Measurements from ENCODE around the gene HOXA5.

The HOXA5 gene

DNA sequence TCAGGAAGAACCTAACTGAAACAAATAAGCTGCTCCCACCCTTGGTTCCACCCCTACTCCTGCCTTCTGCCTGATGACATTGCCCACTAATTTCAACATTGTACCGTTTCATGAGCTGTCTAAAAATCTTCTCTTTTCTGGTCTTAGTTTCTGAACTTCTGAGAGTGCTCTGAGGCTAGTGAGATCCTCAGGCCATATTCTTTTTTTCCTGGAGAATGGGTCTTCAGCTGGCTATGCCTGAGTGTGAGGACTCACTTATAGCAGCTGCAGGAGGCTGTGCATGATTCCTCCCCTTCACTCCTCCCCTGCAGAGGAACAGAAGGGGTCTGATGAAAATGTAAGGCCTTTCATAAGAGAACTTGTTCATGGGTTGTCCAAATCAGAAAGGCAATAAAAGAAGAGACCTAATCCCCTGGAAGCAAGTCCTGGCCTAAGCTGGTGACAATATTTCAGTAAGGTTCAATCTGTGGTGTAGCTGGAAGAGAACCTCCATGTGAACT lies 24.0 kb downstream of the HOXA5 start:
- no peak for DNase-seq (ENCODE audit: low spot score)

DNA sequence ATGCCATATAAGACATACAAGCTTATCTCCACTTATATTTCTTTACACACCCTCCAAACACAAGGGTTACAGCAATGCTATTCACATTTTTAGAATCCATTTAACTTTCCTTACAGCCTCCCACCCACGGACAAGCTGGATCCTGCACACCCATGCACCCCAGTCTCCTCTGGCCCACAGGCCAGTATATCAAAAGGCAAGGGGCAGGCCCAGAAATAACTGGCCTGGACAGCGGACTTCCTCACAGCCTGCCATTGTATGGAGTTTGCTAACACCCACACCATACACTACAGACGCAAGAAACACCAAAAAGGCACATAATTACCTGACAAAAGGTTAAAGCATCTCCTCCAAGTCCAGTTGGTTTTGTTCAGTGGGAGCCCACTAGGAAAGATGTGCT lies 24.9 kb downstream of the HOXA5 start:
- no peak for DNase-seq (ENCODE audit: low spot score)

DNA sequence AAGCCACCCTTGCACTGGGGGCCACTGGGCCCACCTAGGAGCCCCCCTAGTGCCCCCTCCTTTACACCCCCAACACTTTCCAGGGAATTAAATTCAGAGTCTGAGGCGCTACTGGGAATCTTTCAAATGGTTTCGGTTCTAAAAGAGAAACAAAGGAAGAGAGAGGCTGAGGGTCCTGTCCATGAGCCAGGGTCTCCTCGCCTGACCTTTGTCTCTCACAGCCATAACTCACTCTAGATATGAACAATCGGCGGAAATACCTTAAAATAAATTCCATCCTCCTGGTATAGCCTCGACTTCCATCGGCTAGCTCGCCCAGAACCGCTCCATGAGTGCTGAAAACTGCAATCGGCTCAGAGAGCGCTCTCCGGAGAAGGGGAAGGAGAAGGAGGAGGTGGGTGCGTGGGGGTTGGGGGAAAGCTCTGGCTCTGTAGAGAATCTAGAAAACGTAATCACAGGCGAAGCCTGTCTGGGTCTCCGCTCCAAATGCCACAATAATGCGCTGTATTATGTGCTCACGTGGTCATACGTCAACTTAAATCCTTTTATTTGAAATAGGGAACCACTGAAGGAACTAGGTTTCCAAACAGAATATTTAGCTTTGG lies 25.5 kb downstream of the HOXA5 start:
- no peak for DNase-seq (ENCODE audit: low spot score)

DNA sequence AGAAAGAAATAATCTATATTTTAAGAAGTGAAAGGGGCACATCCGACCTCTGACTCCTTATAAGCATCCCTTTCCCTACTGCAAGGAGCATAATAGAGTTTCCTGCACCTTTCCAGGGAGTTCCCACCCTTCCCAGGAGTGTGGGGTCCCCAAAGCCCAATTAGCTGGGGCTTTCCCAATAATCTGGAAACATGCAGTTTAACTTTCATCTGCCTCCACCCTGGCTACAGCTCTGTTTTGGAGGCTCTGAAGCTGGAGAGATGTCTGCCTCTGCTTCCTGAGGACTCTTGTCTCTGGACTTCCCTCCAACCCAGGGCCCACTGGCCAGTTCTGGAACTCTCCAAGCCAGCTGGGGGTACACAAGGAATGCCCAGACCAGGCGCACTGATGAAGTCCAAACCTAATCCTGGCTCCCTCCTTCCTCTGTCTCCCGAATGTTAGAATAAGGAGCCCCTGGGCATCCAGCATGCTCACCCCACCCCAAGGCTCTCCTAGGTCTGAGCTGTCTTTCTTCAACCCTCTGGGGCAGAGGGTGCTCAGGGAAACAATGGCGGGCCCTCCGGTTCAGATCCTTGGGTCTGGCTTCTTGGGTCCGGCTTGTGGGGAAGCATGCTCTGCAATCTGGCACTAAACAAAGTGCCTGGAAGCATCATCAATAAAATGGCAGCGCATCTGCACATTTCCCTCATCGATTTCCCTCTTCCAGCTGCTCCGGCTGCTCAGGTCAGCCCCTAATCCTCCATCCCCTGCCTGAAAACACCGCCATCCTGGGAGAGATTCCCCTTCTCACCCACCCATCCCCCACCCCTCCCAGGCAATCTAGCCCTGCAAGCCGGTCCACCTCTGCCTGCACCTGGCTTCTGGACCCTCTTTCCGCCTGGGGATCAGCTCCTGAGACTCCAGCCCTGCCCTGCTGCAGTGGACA lies 26.3 kb downstream of the HOXA5 start:
- DNase-seq (ENCODE audit: low spot score) = no peak

DNA sequence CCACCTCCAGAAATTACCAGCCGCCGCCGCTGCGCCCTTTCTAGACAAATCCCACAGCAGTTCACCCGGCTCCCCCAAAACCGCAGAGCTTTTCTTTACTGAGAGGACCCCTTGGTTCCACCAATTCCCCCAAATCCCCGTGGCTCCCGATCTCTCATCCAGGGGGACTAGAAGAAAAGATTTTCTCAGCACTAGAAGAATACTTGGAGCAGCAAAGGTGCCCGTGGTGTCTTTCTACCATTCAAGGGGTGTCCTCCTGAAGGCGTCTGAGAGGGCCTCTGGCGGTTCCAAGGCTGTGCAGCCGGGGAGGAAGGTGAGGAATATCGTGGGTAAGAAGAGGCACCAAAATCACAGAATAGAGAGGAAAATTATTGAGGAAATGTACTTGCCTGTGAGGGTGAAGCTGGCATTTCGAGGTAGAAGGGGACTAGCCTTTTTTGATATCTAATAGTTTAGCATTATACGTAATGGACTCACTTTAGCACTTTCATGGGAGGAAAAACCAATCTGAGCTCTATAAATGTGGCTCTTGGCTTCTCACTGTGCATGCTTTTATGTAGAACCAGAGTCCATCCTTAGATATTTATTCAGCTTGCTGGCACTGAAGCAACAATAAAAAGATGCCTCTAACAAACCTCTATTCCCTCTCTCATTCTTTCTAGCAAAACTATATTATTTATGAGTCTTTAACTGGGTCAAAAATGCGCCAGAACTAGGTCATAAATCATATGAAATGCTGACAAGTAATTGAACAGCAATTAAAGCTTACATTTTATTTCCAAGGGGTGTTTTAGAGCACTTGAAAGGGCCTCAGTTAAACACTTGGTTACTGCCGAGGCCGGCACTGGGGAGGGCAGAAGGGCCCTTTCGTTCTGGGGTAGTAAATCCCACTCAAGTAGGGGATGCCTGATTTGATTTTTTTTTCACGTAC lies 27.2 kb downstream of the HOXA5 start:
- no peak for DNase-seq (ENCODE audit: low spot score)

GRCh38 chr7:27115221-27116026 lies 28.1 kb downstream of the HOXA5 start:
- no peak for DNase-seq (ENCODE audit: low spot score)

- DNase-seq (ENCODE audit: low spot score) = no peak
These were observed 28.6 kb downstream of the HOXA5 start for GRCh38 chr7:27114881-27115220.

GRCh38 chr7:27113991-27114769 lies 29.3 kb downstream of the HOXA5 start:
- DNase-seq (ENCODE audit: low spot score) = peak; percentile 27

DNA sequence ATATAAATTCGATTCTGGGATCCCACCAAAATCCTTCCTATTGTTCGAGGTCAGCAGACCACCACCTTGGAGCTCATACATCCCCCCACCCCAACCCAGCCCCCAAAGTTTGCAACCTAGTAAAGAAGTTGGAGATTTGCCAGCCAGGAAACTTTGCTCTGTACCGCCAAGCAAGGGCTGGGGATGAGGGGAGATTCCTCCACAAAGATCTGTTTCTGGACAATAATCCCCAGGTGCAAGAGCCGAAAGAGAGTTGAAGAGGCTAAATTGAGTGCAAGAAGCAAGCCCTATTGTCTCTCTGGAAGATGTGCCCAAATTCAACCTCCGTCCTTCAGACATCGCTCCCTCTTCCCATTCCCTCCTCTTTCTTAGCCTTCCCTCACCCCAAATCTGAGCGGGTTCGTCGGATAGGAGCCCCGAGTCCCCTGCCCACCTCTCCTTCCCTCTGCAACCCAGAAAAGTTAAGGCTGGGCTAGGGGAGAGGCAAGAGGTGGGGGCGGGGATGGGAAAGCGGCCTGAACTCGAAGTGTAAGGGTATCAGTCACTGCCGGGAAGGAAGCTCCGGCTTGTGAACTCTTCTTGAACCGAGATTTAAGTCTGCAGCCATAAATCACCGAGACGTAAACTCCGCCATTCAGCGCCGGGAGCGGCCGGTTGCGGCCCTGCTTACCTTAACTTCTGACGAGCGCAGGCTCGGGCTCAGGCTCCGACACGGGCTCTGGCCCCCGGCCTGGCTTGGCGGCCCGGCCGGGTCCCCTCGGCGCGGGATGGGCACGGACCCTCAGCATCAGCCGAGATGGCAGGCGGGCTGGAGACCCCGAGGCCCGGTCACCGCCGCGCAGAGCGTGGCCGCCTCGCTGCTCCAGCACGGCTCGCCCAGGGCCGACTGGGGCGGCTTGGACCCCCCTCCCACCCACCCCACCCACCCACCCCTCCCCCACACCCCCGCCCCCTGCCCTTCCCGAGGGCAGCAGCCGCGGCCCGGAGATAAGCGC lies 30.2 kb downstream of the HOXA5 start:
- DNase-seq (ENCODE audit: low spot score) = no peak

DNA sequence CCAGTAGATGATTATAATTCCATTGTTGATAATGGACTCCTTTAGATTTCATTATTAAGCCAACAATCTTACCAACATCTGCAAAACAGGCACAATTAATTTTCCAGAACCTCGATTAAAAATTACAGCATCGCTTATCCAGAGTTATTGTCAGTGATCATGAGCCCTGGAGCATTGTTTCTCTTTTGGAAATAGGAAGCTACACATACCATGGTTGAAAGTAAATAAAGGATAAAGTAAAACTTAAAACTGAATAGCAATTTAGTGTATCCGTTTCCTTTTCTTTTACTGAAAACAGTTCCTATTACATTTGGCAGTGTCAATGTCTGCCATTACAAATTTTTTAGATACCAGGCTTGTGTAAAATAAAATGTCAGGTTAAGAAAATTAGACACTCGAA lies 31.1 kb downstream of the HOXA5 start:
- DNase-seq (ENCODE audit: low spot score) = no peak

- DNase-seq (ENCODE audit: low spot score) = no peak
These were observed 31.7 kb downstream of the HOXA5 start for GRCh38 chr7:27111751-27112277.

DNA sequence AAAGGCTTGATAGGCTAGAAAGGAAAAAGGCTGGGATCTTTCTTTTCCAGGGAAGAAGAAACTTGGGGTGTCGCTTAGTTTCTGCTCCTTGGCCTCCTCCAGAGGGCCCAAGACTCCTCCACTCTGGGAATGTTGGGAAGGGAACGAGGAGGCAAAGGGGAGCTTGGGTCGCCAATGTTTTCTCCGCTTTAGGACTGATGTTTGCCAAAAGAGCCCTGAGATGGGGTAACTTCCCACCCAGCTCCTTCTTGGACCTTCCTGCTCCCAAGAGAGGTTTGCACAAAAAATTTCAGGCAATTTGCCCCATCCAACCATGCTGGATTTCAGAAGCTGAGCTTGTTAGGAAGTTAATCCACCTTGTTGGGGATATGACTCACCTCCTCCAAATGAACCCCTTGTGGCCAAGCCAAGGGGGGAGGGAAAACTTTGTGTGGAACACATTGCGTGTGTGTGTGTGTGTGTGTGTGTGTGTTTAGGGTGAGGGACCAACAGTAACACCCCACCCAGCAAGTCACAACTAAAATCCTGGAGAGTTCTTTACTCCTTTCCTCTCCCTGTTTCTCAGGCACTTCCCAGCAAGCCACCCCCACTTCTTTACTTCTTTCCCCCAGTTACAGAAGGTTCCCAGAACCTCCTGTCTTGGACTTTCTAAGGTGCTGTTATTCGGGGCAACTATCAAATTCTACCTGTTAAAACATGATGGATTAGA lies 32.3 kb downstream of the HOXA5 start:
- peak; percentile 43 for DNase-seq (ENCODE audit: low spot score)

DNA sequence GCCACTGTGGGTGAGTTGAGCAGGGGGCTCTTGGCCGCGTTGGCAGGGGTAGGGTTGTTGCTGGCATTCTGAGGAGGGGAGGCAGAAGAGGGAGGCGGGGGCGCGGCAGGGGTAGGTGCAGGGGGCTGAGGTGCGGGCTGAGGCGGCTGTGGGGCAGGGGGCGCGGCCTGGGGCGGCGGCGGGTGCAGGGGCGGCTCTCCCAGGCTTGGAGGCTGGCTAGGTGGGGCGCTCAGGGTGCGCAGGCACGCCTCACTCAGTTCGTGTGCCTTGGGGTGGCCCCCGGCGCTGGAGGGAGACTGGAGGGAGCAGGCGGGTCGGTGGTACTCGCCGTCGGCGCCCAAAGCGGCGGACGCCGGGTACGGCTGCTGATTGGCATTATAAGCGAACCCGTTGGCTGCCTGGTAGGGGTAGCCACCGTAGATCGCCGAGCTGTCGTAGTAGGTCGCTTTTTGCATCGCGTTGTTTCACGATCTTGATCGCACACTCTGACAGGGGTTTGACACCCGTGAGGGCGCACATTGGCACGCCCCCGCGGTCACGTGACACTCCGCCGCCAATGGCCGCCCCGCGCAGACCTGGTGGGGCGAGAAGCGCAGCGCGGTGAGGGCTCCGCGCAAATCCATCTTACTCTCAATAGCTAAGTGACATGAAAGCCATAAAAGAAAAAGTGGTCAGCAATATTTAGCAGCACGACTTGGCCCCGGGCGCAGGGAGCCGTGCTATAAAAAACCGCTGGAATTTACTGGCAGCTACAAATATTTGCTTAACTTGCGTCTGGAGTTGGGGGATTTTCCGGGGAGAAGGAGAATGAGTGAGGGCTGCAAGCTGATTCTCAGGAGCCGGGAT lies 33.1 kb downstream of the HOXA5 start:
- peak; percentile 73 for DNase-seq (ENCODE audit: low spot score)

- no peak for DNase-seq (ENCODE audit: low spot score)
These were observed 33.9 kb downstream of the HOXA5 start for GRCh38 chr7:27109466-27110185.

DNA sequence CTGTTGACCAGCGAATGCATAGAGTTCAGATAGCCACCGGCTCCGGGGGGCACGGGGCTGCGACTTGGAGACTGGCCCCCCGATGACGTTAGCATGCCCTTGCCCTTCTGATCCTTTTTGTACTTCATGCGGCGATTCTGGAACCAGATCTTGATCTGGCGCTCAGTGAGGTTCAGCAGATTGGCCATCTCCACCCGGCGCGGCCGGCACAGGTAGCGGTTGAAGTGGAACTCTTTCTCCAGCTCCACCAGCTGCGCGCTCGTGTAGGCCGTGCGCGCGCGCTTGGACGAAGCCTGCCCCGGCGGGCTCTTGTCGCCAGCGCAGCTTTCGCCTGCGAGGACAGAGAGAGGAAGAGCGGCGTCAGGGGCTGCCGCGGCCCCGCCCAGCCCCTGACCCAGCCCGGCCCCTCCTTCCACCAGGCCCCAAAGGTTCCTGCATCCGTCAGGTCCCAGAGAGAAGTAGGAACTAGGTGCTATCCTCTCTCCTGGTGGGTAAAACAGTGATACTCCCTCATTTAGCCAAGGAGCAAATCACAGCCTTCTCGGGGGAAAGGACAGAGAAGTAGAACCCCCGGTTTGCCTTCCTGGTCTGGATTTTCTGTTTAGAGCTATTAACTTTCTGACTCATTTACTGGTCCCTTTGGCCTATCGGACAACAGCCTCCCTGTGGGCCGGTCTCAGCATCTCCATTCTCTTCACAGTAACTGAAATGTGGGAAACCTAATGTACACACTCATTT lies 34.9 kb downstream of the HOXA5 start:
- no peak for DNase-seq (ENCODE audit: low spot score)

All from GM03348 (cell line).